ENCODE measurements around the gene CDC23. TPM values are rescaled to one million over a fixed set of nuclear protein-coding genes. Genes with fewer than 3 reads are reported as not detected.
"Not testable (repeated sequence)": the region's sequence is repeated elsewhere in the genome, so short reads cannot be mapped to it uniquely, and the experiment has no call there.

CDC23 gene, protein sequence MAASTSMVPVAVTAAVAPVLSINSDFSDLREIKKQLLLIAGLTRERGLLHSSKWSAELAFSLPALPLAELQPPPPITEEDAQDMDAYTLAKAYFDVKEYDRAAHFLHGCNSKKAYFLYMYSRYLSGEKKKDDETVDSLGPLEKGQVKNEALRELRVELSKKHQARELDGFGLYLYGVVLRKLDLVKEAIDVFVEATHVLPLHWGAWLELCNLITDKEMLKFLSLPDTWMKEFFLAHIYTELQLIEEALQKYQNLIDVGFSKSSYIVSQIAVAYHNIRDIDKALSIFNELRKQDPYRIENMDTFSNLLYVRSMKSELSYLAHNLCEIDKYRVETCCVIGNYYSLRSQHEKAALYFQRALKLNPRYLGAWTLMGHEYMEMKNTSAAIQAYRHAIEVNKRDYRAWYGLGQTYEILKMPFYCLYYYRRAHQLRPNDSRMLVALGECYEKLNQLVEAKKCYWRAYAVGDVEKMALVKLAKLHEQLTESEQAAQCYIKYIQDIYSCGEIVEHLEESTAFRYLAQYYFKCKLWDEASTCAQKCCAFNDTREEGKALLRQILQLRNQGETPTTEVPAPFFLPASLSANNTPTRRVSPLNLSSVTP
- total RNA-seq, result 29.8 TPM

DNA sequence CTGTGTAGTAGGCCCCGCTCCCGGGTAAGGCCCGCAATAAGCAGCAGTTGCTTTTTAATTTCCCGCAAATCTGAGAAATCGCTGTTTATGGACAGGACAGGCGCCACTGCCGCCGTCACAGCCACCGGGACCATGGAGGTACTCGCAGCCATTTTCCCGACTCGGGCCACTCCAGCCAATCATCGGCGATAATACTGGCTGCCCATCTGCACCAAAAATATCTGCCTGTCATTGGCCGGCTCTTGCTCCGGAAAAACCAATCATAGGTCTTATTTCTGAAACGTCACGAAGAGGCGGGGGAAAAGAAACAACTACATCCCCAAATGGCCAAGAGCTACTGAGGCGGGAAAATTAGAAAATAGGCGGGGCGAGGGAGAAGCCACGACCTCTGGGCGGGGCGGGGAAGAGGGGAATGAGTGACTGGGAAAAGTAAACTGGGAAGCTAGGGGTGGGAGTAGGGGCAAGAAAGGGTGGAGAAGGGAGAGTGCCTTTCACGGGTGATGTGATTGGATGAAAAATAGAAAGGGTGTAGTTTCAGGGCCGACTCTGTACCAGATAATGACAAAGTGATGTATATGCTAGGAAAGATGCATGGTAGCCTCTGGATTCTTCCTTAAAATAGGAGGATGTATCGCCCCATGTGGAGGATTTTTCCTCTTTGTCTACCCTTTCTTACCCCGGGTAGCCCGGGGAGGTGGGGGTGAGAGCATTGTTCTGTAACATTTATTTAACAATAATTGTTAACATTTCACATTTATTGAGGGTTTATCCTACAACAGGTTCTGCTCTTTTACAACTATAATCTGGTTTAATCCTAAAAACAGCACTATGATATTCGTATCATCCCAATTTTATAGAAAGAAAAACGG lies at the start of gene CDC23:
Gene CDC23 (minus strand): TSS at position 163 of the 869 bp plus-strand sequence. CDS start 11 bp downstream, at position 152.
- DNase-seq, result peak; percentile 89

DNA sequence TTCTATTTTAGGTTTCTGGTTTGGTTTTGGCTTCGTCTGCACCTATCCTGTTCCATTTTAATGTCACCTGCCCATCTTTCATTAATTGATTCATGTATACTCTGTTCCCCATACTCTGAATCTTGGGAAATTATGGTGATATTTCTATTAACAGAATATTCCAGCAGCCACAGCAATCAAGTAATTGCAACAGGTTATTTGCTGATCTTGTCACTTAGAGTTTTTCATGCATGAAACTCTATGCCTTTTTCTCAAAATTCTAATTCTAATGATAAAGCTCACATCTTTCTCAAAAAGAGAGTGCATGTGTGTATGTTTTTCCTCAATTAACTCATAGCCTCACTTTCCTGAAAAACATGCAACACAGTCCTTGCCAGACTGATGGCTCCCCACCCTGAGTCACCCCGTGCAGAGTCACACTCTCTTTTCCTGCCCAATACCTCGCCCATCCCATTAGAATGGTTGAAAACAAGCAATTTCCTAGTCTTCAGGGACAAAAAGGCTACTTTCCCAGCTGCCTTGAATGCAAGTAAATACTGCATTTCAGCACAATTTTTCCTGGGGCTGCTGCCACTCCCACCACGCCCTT lies 45.7 kb upstream of the CDC23 start:
- no peak for DNase-seq

DNA sequence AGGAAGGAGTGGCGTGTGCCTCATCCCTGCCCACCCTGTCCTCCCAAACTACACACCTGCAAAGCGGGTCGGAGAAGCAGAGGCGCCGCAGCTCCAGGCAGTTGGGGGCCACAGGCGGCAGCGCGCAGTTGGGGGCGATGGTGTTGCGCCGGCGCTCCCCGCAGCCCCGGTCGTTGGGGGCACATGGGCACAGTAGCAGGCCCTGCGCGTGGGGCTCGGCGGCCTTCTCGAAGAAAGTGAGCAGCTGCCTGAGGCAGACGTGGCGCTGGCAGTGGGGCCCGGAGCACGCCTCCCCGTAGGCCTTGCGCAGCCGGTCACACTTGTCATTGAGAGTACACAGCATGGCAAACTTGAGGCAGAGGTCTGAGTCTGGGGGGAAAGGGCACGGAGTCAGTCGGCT lies 44.5 kb upstream of the CDC23 start:
- DNase-seq, result no peak

DNA sequence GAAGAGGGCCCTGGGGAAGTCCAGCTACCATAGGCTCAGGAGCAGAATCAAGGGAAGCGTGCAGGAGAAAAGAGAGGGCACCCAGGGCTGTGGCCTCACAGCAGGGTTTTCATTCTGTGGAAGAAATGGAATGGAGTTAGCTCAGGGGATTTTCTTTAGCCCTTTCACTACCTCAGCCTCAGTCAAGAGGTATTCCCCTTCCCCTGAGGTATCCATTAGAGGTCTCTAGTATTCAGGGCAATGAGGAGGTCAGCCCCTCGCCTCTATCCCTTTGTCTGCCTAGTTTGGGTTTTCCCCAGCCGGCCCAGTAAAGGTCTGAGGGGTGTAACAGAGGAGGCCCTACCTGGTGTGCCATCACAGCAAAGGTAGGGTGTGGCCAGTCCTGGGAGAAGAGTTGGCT lies 39.8 kb upstream of the CDC23 start:
- no peak for DNase-seq

DNA sequence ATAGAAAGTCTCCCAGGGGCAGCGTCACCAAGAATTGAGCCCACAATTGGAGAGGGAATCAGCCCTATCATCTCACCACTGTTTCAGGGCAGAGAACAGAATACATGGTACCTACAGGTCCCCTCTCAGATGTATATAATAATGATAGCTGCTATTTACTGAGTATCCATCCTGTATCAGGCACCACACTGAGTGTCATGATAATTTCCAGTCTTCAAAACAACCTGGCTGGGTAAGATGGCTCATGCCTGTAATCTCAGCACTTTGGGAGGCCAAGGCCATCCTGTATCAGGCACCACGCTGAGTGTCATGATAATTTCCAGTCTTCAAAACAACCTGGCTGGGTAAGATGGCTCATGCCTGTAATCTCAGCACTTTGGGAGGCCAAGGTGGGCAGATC lies 34.7 kb upstream of the CDC23 start:
- DNase-seq, result not testable (repeated sequence)

DNA sequence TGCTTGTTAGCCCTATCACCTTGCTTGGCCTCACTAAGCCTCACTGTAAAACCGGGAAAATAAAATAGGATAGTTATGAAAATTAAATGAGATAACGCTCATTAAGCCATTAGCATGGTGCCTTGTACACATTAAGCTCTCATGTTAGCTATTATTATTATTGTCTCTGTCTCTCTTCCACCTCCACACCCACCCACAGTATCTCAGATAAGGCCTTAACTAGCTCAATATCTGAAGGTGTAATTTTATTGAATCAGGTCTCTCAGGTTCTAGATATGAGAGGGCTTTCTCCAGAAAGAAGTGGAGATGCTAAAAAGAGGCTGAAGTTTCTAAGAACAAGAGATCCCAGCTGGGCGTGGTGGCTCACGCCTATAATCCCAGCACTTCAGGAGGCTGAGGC lies 33.7 kb upstream of the CDC23 start:
- no peak for DNase-seq

DNA sequence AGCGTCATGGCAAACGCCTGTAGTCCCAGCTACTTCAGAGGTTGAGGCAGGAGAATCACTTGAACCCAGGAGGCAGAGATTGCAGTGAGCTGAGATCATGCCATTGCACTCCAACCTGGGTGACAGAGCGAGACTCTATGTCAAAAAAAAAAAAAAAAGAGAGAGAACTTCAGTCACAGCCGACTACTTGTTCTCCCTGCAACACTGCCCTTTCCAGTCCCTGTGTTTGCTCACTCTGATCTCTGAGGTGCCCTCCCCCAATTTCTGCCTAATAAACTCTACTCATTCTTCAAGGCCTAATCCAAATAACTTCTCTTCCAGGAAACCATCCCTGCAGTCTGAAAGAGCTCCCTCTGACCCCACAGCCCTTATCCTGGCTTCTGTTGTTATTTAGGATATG lies 33.2 kb upstream of the CDC23 start:
- no peak for DNase-seq

DNA sequence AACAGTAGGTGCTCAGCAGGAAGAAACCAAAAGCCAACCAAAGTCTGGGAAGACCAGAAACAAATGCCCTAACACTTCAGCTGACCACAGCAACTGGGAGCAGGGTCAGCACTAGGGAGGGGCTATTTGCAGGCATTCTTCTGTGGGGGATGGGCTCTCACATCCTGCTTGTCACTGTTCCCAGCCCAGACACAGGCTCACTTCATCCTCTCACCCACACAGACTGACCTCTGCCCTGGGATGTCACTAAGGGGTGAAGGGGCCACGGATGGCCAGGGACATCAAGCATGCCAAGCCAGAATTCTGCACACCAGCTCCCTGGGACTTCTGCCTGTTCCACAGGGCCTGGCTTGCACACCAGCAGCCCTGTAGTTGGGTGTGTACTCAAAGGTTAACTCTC lies 32.6 kb upstream of the CDC23 start:
- DNase-seq, result no peak

DNA sequence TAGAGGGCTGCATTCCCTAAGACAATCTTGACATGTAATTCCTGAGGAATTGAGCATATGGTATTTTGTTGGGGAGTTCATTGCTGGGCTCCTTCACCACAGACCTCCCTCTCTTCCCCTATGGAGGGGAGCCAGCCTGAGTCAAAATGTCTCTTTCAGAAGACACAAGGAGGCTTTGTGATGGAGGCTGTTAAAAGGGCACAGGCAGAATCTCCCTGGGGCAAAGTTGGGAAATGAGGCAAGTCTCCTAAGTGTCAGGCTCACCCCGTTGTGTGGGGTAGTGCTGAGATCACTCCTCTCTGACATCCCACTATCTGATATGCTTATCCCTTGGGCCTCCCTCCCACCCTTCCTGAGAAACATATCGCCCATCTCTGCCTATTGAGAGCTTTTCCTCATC lies 30.7 kb upstream of the CDC23 start:
- DNase-seq, result no peak

DNA sequence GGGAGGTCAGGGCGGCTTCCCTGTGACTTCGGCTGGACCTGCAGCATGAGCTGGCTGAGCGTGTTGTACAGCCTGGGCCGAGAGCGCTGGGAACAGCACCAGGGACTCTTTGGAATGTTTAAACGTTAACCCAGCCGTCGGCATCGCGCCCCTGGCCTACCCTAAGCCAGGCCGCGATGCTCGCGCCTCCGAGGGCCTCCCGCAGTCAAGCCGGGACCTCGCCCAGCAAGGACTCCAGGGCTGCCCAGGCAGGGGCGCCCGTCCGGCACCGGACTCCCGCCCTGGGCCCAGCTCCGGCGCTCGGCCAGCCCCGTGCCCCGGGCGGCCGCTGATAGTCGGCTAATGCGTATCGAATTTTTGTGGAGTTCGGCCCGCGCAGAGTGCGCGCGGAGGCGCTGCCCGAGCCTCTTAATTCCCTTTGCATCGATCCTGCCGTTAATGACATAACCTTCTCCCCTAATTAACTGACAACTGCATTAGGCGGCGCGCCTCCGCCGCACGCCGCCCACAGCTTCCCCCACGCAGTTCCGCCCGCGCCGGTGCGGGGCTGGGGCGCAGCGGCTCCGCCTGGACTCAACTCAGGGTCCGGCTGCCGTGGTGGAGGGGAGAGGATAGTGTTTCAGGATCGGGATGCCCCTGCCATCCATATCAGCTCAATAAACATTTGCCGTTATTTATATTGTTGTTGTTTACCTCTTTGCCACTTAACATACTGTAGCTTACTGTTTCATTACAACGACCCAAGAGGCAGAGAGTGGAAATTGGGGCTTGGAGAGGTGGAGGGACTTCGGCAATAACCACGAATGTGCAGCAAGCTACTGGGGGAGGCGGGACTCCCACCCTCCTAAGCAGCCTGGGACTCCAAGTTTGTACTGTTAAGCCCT lies 28.8 kb upstream of the CDC23 start:
- no peak for DNase-seq

DNA sequence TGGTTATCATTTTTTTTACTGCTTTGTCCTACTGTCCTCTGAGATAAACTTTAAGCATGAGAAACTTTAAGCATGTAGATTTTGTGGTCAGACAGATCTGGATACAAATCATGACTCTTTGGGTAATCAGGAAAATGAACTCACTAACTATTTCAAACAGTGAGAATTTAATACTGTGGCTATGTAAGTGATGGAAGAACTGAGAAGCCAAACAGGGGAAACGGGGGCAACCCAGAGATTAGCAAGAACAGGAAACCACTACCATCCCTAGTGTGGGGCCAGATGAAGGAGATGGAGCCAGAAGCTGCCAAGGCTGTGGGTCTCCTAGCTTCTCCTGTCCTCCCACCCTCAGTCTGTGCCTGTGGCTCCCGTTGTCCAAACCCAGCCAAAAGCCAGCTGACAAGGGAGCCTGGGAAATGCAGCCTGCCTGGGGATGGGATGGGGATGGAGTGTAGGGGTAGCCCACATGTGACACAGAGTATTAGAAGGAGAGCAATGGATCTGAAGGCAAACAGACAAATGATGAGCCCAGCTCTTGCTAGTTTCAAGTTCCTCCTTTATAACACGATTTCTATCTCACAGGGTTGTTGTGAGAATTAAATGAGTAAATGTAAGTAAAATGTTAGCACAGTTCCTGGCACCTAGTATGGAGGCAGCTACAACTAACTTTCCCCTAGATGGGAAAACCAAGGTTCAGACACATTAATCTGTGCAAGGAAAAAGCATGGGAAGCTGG lies 27.7 kb upstream of the CDC23 start:
- DNase-seq, result no peak

DNA sequence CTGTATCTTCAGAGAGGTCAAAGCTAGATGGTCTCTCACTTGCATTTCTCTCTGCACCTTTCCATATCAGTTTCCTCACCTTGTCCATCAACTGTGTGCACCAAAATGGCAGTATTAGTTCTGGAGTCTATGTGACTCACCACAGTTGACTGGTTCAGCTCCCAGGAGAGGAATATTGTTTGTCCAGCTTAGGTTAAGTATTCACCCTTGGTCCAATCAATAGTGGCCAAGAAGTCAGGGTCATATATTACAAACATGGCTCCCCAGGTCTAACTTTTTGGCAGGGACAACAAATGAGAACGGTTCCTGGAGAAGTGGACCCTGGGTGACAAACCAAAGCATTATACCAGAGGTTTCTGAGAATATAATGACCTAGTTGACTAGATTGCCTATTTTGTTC lies 24.9 kb upstream of the CDC23 start:
- DNase-seq, result no peak

DNA sequence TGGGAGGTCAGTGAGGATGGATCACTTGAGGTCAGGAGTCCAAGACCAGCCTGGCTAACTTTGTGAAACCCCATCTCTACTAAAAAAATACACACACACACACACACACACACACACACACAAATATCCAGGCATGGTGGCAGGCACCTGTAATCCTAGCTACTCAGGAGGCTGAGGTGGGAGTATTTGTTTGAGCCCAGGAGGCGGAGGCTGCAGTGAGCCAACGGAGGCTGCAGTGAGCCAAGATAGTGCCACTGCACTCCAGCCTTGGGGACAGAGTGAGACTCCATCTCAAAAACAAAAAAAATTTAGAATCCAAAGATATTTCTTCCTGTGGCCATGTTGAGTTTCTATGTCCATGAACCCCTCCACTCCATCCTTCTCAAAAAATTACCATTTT lies 21.5 kb upstream of the CDC23 start:
- no peak for DNase-seq

DNA sequence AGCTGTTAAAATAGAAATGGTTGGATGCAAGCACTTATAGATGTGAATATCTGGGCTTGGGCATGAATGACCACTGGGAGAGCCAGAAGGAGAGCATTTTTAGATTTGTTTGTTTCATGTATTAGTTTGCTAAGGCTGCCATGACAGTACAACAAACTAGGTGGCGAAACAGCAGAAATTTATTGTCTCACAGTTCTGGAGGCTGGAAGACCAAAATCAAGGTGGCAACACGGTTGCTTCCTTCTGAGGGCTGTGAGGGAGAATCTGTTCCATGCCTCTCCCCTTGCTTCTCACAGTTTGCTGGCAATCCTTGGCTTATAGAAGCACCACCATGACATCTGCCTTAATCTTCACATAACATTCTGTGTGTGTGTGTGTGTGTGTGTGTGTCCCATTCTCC lies 20.2 kb upstream of the CDC23 start:
- no peak for DNase-seq

DNA sequence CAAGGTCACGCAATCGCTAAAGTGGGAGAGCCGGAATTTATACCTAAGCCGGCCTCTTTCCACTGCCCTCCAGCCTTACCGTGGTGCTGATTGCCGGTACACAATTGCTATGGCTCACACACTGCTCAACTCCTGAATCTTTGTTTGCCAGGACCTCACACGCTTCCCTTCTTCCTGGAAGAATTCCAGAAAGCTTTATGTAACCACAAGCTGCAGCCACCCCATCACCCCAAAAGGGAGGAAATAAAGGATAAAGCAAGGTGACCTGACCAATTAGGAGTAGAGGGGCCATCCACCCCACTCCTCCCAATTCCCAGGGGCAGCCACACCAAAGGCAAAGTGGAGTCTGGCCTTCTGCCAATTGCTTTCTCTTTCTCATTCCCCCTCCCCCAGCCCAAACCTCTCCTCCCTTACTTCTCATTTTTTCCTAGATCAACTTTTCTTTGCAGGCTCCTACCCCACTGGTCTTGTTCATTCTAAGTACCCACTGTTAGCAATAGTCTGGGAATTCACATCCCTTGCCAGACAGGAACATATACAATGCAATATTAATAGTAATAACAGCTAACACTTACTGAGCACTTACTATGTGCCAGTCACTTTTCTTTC lies 18.0 kb upstream of the CDC23 start:
- no peak for DNase-seq

DNA sequence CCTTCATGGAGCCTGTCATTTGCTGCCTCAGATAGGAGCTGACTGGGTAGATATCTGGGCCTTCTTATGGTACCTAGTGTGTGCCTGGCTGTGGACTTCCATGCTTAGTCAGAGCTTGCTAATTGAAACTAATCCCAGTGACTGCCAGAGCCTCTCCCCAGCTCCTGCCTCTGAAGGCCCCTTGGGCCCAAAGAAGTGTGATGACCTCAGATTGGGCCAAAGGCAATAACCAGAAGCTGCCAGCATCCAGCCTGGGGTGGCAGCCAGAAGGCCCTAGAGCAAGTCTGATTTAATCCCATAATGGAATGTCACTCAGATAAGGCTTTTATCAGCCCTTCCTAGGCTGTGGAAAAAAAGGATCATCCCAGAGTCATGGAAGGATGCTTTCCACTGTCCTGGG lies 17.1 kb upstream of the CDC23 start:
- DNase-seq, result no peak

DNA sequence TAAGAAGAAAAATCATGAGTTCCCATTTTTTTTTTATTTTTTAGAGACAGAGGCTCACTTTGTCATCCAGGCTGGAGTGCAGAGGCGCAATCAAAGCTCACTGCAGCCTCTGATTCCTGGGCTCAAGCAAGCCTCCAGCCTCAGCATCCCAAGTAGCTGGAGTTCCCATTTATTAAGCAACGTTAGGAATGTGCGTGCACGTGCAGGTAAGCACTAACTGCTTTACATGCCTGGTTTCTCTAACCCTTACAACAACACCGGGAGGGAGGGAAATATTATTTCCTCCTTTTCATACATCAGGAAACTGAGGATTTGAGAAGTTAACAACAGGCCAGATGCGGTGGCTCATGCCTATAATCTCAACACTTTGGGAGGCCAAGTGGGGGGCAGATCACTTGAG lies 16.3 kb upstream of the CDC23 start:
- DNase-seq, result no peak

DNA sequence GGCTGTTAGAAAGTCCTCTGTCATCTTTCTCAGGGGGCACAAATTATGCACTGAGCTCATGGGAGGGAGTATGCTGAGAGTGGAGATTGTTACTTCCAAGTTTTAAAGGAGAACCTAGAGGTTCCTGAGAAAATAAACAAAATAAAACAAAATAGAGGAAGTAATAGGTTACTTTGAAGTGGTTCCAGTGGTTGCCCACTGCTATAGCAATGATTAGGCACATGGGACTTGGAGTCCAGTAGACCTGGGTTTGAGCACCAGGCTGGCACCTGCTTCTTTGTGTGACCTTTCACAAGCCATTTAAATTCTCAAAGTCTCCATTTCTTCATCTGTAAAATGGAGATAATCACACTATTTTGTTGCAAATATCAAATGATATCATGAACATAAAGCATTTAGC lies 13.8 kb upstream of the CDC23 start:
- DNase-seq, result no peak

DNA sequence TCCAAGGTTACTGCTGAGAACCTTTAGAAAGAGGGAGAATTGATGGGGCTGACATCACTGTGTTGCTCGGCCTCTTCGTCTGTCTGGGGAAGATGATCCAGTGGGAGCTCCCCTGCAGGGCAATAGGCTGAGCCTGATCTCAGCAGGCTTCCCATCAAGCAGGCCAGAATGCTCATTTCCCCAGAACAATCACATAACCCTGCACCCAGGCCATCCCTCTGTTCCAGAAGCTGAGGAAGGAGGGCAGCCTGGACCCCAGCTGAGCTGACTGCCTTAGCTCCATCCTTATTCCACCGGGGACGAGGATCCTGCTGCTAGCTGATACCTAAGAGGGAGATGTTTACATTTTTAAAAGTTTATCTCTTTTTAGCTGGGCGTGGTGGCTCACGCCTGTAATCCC lies 11.6 kb upstream of the CDC23 start:
- DNase-seq, result no peak

DNA sequence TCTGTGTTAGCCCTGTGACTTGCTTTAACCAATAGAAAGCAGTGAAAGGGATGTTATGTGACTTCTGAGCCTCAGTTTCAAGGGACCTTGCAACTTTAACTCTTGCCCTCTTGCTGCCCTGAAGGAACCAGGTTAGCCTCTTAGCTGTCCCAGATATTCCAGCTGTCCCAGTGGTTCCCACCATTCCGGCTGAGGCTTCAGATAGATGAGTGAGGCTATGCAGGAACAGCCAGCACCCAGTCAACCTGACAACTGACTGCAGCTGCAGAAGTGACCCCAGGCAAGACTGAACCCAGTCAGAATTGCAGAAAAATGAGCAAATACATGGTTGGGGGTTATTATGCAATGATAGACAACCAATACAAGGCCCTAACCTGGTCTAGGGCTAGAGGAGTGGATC lies 10.4 kb upstream of the CDC23 start:
- DNase-seq, result no peak

DNA sequence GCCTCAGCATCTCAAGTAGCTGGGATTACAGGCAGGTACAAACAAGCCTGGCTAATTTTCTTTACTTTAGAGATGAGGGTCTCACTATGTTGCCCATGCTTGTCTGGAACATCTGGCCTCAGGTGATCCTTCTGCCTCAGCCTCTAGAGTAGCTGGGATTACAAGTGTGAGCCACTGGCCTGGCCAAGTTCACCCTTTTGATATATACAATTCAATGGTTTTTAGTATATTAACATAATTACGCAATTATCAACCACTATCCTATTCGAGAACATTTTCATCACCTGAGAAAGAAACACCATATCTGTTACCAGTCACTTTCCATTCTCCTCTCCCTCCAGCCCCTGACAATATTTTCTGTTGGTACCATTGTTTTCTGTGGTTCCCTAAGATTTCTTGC lies 3.7 kb upstream of the CDC23 start:
- DNase-seq, result no peak
